ENCODE measurements around the gene CCNG1.
"Not testable (repeated sequence)": the region's sequence is repeated elsewhere in the genome, so short reads cannot be mapped to it uniquely, and the experiment has no call there.

The CCNG1 gene

DNA sequence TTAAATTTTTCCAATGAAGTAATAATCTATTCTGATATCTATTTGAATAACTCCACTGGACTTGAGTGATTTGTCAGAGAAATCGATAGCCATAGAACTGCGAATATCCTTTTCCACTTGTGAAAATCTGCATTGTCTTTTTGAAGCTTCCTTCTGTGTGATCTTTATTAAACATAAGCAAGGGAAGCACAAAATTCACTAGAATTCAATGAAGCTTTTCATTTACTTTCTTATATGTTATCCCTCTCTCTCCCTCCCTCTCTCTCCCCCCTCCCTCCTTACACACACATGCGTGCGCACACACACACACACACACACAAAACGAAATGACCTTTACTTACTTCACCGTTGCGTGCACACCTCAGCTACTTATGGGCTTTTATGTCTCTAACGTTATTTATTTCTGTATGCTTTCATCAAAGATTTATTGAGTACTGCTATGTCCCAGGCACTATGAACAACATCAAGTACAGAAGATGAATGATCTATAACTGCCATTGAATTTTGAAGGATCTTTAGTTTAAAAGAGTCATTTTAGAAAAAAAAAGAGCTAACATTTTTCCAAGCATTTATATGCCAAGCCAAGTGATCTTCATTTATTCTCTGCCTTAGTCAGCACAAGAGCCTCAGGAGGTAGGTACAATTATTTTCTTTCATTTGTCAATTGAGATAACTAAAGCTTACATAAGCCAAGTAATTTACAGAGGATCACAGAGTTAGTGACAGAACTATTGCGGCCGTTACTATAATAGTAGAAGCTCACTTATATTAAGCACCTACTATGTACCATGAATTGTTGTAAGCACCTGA, 32.8 kb upstream of the CCNG1 start:
- H3K27ac ChIP-seq, result no peak overlapping the region
- TF ChIP-seq, protein P1, sequence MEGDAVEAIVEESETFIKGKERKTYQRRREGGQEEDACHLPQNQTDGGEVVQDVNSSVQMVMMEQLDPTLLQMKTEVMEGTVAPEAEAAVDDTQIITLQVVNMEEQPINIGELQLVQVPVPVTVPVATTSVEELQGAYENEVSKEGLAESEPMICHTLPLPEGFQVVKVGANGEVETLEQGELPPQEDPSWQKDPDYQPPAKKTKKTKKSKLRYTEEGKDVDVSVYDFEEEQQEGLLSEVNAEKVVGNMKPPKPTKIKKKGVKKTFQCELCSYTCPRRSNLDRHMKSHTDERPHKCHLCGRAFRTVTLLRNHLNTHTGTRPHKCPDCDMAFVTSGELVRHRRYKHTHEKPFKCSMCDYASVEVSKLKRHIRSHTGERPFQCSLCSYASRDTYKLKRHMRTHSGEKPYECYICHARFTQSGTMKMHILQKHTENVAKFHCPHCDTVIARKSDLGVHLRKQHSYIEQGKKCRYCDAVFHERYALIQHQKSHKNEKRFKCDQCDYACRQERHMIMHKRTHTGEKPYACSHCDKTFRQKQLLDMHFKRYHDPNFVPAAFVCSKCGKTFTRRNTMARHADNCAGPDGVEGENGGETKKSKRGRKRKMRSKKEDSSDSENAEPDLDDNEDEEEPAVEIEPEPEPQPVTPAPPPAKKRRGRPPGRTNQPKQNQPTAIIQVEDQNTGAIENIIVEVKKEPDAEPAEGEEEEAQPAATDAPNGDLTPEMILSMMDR (conservative IDR thresholded peaks at IDR 0.05), result no peak

DNA sequence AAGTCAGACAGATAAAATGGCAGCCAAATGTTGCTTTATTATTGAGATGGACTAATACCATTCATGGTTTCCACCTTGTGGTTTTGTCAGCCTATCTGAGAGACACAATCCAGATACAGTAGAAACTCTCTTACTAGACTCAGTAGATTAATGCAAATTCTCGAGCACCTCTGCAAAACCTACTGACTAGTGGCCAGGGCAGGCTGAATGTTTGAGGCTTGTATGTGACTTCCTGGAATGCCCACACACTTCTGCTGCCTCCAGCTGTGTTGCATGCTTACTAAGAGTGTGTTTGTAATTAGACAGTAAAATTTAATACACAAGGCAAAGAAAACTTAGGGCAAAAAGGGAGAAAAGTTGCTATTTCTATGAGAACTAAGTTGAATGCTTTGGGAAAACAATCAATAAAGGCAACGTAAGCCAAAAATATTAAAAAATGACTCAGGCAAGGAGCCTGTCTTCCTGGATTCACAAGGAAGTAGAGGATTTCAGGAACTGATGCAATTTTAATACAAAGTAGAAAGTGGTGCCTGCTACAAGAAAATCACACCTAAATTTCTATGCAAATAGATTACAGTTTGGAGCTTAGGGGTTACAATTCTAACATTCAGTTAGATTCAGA, 30.2 kb upstream of the CCNG1 start:
- TF ChIP-seq, protein P1 (conservative IDR thresholded peaks at IDR 0.05), result no peak
- H3K27ac ChIP-seq, result no peak overlapping the region

DNA sequence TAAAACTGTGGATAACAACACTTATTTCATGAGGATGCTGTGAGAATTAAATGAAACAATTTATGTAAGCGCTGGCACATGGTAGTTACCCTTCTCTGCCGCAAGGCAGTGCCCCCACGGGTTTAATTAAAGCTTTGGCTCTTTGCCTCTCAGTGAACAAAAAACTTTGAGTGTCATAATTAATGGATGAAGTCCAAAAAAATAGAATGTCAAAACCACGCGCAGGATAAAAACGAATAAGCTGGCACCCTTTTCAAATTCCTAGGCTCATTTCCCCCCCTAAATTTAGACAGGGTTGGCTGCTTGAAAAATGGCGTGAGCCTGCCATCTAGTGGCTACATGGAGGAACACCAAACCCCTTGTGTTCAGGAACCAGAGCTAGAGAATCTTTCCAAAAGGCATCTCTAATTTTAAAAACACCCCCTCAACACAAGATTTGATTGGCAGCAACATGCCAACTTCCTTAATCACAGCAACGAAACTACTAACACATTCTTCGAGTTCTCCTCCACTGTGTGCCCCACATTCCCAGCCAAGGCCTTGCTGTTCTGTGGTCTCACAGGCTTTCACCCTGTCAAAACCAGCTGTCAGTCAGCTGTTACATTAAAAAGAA, 29.0 kb upstream of the CCNG1 start:
- TF ChIP-seq, protein P1 (conservative IDR thresholded peaks at IDR 0.05), result peak; percentile 85
- no peak overlapping the region for H3K27ac ChIP-seq

DNA sequence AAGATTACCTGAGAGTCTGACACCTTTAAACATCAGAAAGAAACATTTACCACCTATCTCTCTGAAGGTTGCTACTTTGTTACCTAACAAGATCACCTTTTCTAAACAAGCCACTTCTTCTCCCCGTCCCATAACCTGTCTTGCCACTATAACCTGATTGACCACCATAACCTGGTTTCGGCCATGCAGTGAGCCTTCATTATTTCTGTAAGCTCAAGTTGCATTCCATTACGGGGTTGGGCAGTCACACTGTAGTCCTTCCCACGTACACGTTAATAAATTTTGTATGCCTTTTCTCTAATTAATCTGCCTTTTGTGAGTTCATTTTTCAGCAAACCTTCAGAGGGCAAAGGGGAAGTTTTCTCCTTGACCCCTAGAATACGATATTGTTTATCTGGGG, 28.0 kb upstream of the CCNG1 start:
- no peak overlapping the region for H3K27ac ChIP-seq
- TF ChIP-seq, protein P1 (conservative IDR thresholded peaks at IDR 0.05), result no peak

DNA sequence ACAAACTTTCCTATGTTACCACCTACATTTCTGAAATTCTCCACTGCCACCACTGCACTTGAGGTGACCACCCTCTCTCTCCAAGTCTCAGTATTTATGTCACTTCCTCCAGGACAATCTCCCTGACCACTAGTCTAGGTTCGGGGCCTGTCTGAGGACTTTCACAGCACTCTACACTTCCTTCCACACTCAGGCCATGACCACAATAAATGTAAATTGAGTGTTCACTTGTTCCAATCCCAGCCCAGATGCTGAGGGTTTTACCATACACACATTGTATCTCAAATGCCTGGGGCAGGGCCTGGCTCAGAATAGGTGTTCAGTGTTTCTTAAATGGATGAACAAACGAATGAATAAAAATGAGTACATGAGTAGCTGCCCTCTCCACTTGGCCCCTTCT, 26.9 kb upstream of the CCNG1 start:
- H3K27ac ChIP-seq, result no peak overlapping the region
- TF ChIP-seq, protein P1 (conservative IDR thresholded peaks at IDR 0.05), result no peak

DNA sequence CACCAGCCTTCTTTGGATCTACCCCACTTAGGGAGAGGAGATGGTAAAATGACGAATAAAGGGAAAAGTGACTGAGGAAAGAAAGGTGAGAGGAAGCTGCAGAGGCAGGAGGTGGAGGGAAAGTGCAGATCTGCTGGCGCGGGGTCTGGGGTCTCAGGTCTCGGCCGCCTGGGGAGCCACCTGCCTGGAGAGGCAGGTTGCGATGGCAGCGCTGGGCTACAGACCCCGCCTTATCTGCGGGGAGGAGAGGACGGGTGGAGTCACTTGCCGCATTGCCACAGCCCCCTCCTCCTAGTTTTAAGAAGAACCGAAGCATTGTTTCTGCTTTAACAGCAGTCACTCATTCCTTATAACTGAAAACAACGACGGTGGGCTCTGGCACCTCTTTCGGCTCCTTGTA, 21.7 kb upstream of the CCNG1 start:
- not testable (repeated sequence) for H3K27ac ChIP-seq

DNA sequence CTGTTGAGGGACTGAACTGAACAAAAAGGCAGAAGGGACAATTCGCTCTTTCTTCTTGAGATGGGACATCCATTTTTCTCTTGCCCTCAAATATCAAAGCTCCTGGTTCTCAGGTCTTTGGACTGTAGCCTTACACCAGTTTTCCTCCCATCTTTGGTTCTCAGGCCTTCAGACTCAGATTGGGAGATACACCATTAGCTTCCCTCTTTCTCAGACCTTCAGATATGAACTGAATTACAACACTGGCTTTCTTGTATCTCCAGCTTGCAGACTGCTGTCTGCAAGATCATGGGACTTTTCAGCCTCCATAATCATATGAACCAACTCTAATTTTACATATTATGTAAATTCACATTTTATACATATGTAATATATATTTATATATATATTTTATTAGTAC, 12.6 kb upstream of the CCNG1 start:
- H3K27ac ChIP-seq, result no peak overlapping the region
- TF ChIP-seq, protein P1 (conservative IDR thresholded peaks at IDR 0.05), result no peak

DNA sequence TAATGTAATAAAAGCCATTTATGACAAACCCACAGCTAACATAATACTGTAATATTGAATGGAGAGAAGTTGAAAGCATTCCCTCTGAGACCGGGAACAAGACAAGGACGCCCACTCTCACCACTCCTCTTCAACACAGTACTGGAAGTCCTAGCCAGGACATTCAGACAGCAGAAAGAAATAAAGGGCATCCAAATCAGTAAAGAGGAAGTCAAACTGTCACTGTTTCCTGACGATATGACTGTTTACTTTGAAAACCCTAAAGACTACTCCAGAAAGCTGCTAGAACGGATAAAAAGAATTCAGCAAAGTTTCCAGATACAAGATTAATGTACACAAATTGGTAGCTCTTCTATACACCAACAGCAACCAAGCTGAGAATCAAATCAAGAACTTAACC, 11.3 kb upstream of the CCNG1 start:
- H3K27ac ChIP-seq, result not testable (repeated sequence)
